IMR-90 (cell line): ENCODE results near the gene CFAP221. TPM values are rescaled to one million over a fixed set of nuclear protein-coding genes. Genes with fewer than 3 reads are reported as not detected.

Experiments
- ATAC-seq: fragments of 200-7000 bp; cut with Tn5 transposase; 2 replicates; pipeline ENCODE4 v1.9.1; 2020; ENCODE audit warnings: low read depth, mild to moderate bottlenecking, moderate library complexity
- BruUV-seq: library from RNA; stranded (reverse); fragments of 400-500 nt; replicated peaks from 2 replicates; lab custom pipeline; 2021; lab: Mats Ljungman, UMichigan
- CTCF ChIA-PET: fragments of 300-600 bp; formaldehyde crosslinking; extraction: SDS; loops from one replicate; lab custom pipeline; 2021; ENCODE audit warnings: antibody characterized with exemption; lab: Yijun Ruan, JAX
- POLR2A ChIA-PET: fragments of 300-600 bp; sonication (Branson Sonifier 250); formaldehyde crosslinking; loops from one replicate; lab custom pipeline; 2022; ENCODE audit warnings: antibody characterized with exemption; ENCODE audit not compliant: unreplicated experiment; lab: Charles Lee
- DNase-seq: peaks from one replicate; pipeline ENCODE4 v3.0.0; 2013
- H2AFZ ChIP-seq: replicated peaks from 2 replicates; pipeline ENCODE3; 2013; ENCODE audit warnings: low read length, mild to moderate bottlenecking; ENCODE audit not compliant: poor library complexity
- H2AK5ac ChIP-seq: 2 replicates; pipeline ENCODE4 v1.6.1; 2013; ENCODE audit warnings: low read depth, low read length, inconsistent platforms
- H2AK9ac ChIP-seq: replicated peaks from 2 replicates; pipeline ENCODE3; 2013; ENCODE audit warnings: mild to moderate bottlenecking, low read depth, low read length, moderate library complexity; ENCODE audit not compliant: poor library complexity
- H2BK120ac ChIP-seq: 2 replicates; pipeline ENCODE4 v1.6.1; 2013; ENCODE audit warnings: low read depth, low read length, inconsistent platforms
- H2BK15ac ChIP-seq: 3 replicates; pipeline ENCODE4 v1.6.1; 2013; ENCODE audit warnings: low read depth, low read length, inconsistent platforms
- H2BK20ac ChIP-seq: 2 replicates; pipeline ENCODE4 v1.6.1; 2013; ENCODE audit warnings: low read depth, mild to moderate bottlenecking, inconsistent platforms, low read length, moderate library complexity
- H2BK5ac ChIP-seq: 2 replicates; pipeline ENCODE4 v1.6.1; 2013; ENCODE audit warnings: mild to moderate bottlenecking, low read depth, low read length, inconsistent platforms; ENCODE audit not compliant: poor library complexity, severe bottlenecking
- H3K14ac ChIP-seq: replicated peaks from 2 replicates; pipeline ENCODE4 v1.6.1; 2013; ENCODE audit warnings: low read depth, low read length, inconsistent platforms
- H3K18ac ChIP-seq: 2 replicates; pipeline ENCODE4 v1.6.1; 2013; ENCODE audit warnings: low read depth, low read length, control low read depth
- H3K23ac ChIP-seq: 2 replicates; pipeline ENCODE4 v1.6.1; 2013; ENCODE audit warnings: low read depth, low read length, inconsistent platforms
- H3K27ac ChIP-seq: 2 replicates; pipeline ENCODE4 v1.5.1; 2013; ENCODE audit warnings: mild to moderate bottlenecking, control low read depth, low read length; ENCODE audit not compliant: insufficient read depth
- H3K27me3 ChIP-seq: 2 replicates; pipeline ENCODE4 v1.6.1; 2013; ENCODE audit warnings: low read length; ENCODE audit not compliant: control insufficient read depth, insufficient read depth
- H3K36me3 ChIP-seq: 2 replicates; pipeline ENCODE4 v1.6.1; 2013; ENCODE audit warnings: low read length, mixed read lengths; ENCODE audit not compliant: control insufficient read depth, insufficient read depth
- H3K4ac ChIP-seq: 2 replicates; pipeline ENCODE4 v1.6.1; 2013; ENCODE audit warnings: low read depth, low read length, inconsistent platforms
- H3K4me1 ChIP-seq: 2 replicates; pipeline ENCODE4 v1.6.1; 2013; ENCODE audit warnings: low read length, mixed read lengths; ENCODE audit not compliant: control insufficient read depth, insufficient read depth
- H3K4me2 ChIP-seq: 2 replicates; pipeline ENCODE4 v1.6.1; 2013; ENCODE audit warnings: low read depth, mild to moderate bottlenecking, control low read depth, low read length, moderate library complexity
- H3K4me3 ChIP-seq: 2 replicates; pipeline ENCODE4 v1.5.1; 2013; ENCODE audit warnings: low read depth, mild to moderate bottlenecking, control low read depth, low read length, moderate library complexity; ENCODE audit not compliant: insufficient read depth
- H3K56ac ChIP-seq: 2 replicates; pipeline ENCODE4 v1.6.1; 2013; ENCODE audit warnings: low read length, inconsistent platforms; ENCODE audit not compliant: insufficient read depth; ENCODE audit errors: extremely low read depth
- H3K79me1 ChIP-seq, 2 experiments: 2 replicates each; pipeline ENCODE4 v1.6.1; 2013; ENCODE audit warnings: low read length in 2 of 2, inconsistent platforms in 1 of 2, low read depth in 1 of 2
- H3K9ac ChIP-seq: 2 replicates; pipeline ENCODE4 v1.6.1; 2013; ENCODE audit warnings: low read depth, low read length, control low read depth
- H3K9me1 ChIP-seq: 2 replicates; pipeline ENCODE4 v1.6.1; 2013; ENCODE audit warnings: low read length, inconsistent platforms; ENCODE audit not compliant: insufficient read depth
- H3K9me3 ChIP-seq: 2 replicates; pipeline ENCODE4 v1.6.1; 2013; ENCODE audit warnings: low read length; ENCODE audit not compliant: control insufficient read depth, insufficient read depth
- H4K20me1 ChIP-seq: 2 replicates; pipeline ENCODE4 v1.6.1; 2013; ENCODE audit warnings: low read length, inconsistent platforms; ENCODE audit not compliant: insufficient read depth
- H4K5ac ChIP-seq: 2 replicates; pipeline ENCODE4 v1.6.1; 2013; ENCODE audit warnings: mild to moderate bottlenecking, low read depth, low read length, control low read depth
- H4K8ac ChIP-seq, 2 experiments: 2 replicates each; pipeline ENCODE4 v1.6.1; 2013; ENCODE audit warnings: low read depth in 2 of 2, low read length in 2 of 2, control low read depth in 1 of 2, inconsistent platforms in 1 of 2
- H4K91ac ChIP-seq: 2 replicates; pipeline ENCODE4 v1.6.1; 2013; ENCODE audit warnings: low read depth, low read length, inconsistent platforms; ENCODE audit not compliant: insufficient read depth
- BHLHE40 ChIP-seq: fragments of 150-350 bp; IDR thresholded peaks from 2 replicates; pipeline ENCODE4 v1.6.1; 2016; ENCODE audit warnings: mild to moderate bottlenecking, low read depth, low read length
- CHD1 ChIP-seq: IDR thresholded peaks from 2 replicates; pipeline ENCODE4 v1.6.1; 2012; ENCODE audit warnings: low read depth, low read length, improper control_type of control experiment
- CTCF ChIP-seq: conservative IDR thresholded peaks from 2 replicates; pipeline ENCODE4 v1.5.1; 2012; ENCODE audit warnings: mild to moderate bottlenecking, low read depth, low read length, improper control_type of control experiment
- MAFK ChIP-seq: IDR thresholded peaks from 2 replicates; pipeline ENCODE4 v1.6.1; 2012; ENCODE audit warnings: low read depth, low read length, improper control_type of control experiment
- MAZ ChIP-seq: IDR thresholded peaks from 2 replicates; pipeline ENCODE4 v1.6.1; 2012; ENCODE audit warnings: low read depth, mild to moderate bottlenecking, low read length, improper control_type of control experiment, moderate library complexity, borderline replicate concordance
- NFE2L2 ChIP-seq: fragments of 150-350 bp; IDR thresholded peaks from 2 replicates; pipeline ENCODE4 v1.6.1; 2016; ENCODE audit warnings: low read depth, mild to moderate bottlenecking, low read length
- RCOR1 ChIP-seq: IDR thresholded peaks from 2 replicates; pipeline ENCODE4 v1.6.1; 2012; ENCODE audit warnings: mild to moderate bottlenecking, low read length, improper control_type of control experiment; ENCODE audit not compliant: insufficient replicate concordance
- WGBS, 2 experiments: methylation state at CpG; one replicate each; pipeline versions ENCODE4 v1.1.5 to v1.1.7; 2013; ENCODE audit warnings: missing lambda C conversion rate in 2 of 2; ENCODE audit not compliant: insufficient read length in 1 of 2; ENCODE audit errors: extremely low coverage in 2 of 2; 5-methylcytosine and 5-hydroxymethylcytosine counted together
- dilution Hi-C: fragments of 300-500 bp; cut with HindIII; formaldehyde crosslinking; loops from one replicate; pipeline ENCODE4 v1.14.3; 2018; ENCODE audit warnings: low sequenced_read_pairs; ENCODE audit not compliant: unreplicated experiment
- in situ Hi-C: fragments of 300-500 bp; cut with MboI; formaldehyde crosslinking; loops from 3 replicates; pipeline ENCODE4 v1.14.3; 2019; ENCODE audit warnings: low sequenced_read_pairs, inconsistent platforms, mixed read lengths
- intact Hi-C: fragments of 100-400 bp; cut with micrococcal nuclease; formaldehyde crosslinking; loops from 2 replicates; pipeline ENCODE4 v1.10.0; 2022
- polyA plus RNA-seq, 3 experiments: library from polyadenylated mRNA; depleted of rRNA; stranded (reverse); fragments of >200 nt; gene quantifications; 2 replicates each; pipeline ENCODE4 v1.2.3, GENCODE V29; 2012; ENCODE audit warnings: low replicate concordance in 1 of 3
- total RNA-seq: library from RNA; depleted of rRNA; stranded (reverse); fragments of >200 nt; gene quantifications from 2 replicates; pipeline ENCODE4 v1.2.3, GENCODE V29; 2012

CFAP221 gene
- total and polyA plus RNA-seq, 2 of the 4 experiments (the other 2 are of a cell fraction): not detected

DNA sequence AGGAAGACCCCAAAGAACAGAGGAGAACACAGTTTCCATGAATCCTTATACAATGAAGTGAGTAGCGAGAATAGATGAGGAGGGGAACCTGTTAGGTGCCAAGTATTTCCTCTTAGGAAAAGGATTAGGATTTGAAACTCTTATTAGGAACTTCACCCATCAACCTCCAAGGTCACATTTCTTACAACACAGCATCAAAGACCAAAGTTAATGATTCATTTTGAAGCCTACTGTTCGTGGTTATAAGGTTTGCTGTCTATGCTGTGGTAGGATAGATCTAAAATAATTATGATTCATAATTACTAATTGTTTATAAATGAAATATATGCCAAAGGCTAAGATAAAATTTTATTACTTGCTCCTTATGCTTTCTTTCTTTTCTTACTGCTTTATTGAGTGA, 6.1 kb downstream of the CFAP221 start:
- no peak overlapping the region for H2AK5ac ChIP-seq
- no peak overlapping the region for H2AFZ ChIP-seq
- POLR2A ChIA-PET: no interaction called here
- H3K23ac ChIP-seq: no peak overlapping the region
- H3K9ac ChIP-seq: no peak overlapping the region
- in situ Hi-C loops: no loop called here
- H2BK15ac ChIP-seq: no peak overlapping the region
- no peak overlapping the region for H2BK20ac ChIP-seq
- H4K91ac ChIP-seq: no peak overlapping the region
- intact Hi-C loops: no loop called here
- H3K27me3 ChIP-seq: peaks cover 10% of the 10 kb centered on the region
- no peak overlapping the region for H3K56ac ChIP-seq
- no TSS peak for BruUV-seq
- no peaks in the 10 kb centered on the region for H3K36me3 ChIP-seq
- H3K18ac ChIP-seq: no peak overlapping the region
- H3K27ac ChIP-seq: no peak overlapping the region
- TF ChIP-seq MAFK: no peak
- TF ChIP-seq BHLHE40: no peak
- TF ChIP-seq CTCF: no peak
- TF ChIP-seq CHD1: no peak
- no peak for TF ChIP-seq MAZ
- no peak for TF ChIP-seq RCOR1
- TF ChIP-seq NFE2L2: no peak
- no peaks in the 10 kb centered on the region for H3K9me3 ChIP-seq
- dilution Hi-C loops: no loop called here
- ATAC-seq: no peak
- H3K4ac ChIP-seq: no peak overlapping the region
- H3K79me1 ChIP-seq: no peaks in the 10 kb centered on the region
- no peaks in the 10 kb centered on the region for H4K20me1 ChIP-seq
- H3K4me2 ChIP-seq: no peak overlapping the region
- no CpG with 5 or more reads among the region's 2 CpGs for WGBS, 2 experiments
- CTCF ChIA-PET: no interaction called here
- no peak overlapping the region for H3K14ac ChIP-seq
- no peak overlapping the region for H2AK9ac ChIP-seq
- no peak overlapping the region for H2BK120ac ChIP-seq
- no peak overlapping the region for H3K4me3 ChIP-seq
- DNase-seq: no peak
- H4K5ac ChIP-seq: no peak overlapping the region
- H3K4me1 ChIP-seq: no peaks in the 10 kb centered on the region
- no peak overlapping the region for H4K8ac ChIP-seq
- no peaks in the 10 kb centered on the region for H3K9me1 ChIP-seq
- H2BK5ac ChIP-seq: no peak overlapping the region
